Amniotic stem cell (primary cell): ENCODE data around the gene SLCO2A1.
"Not testable (repeated sequence)": the region's sequence is repeated elsewhere in the genome, so short reads cannot be mapped to it uniquely, and the experiment has no call there.

ENCODE experiments used
- DNase-seq: peaks from one replicate; lab custom pipeline; 2025; lab: John Stamatoyannopoulos, UW

Gene SLCO2A1

DNA sequence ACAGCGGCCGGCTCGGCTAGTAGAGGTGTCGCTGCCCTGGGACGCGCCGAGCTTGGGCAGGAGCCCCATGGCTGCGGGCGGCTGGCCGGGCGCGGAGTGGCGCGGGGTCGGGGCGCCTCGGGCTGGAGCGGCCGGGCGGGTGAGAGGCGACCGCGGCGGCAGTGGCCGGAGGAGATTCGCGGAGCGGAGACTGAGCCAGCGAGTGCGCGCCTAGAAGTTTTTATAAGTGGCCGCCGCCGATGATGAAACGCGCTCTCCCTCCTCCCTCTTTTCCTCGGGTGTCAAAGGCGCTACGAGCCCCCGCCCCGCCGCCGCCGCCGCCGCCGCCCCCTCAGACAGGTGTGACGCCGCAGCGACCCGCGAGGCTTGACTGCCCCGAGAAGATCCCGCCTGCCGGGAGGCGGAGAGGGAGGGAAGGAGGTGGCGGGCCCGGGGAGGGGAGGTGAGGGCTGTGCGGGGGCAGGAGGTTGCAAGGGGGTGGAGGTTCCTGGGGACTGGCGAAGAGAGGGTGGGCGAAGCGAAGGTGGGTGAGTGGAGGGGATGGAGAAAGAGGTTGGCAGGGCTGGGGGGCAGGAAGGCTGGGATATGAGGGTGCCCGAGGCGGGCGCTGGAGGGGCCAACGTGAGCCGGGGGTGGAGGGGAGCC, at the start of gene SLCO2A1:
TSS of gene SLCO2A1 (minus strand) at position 192 of the 645 bp plus-strand sequence. CDS start at position 69, 123 bp downstream.
- no peak for DNase-seq

DNA sequence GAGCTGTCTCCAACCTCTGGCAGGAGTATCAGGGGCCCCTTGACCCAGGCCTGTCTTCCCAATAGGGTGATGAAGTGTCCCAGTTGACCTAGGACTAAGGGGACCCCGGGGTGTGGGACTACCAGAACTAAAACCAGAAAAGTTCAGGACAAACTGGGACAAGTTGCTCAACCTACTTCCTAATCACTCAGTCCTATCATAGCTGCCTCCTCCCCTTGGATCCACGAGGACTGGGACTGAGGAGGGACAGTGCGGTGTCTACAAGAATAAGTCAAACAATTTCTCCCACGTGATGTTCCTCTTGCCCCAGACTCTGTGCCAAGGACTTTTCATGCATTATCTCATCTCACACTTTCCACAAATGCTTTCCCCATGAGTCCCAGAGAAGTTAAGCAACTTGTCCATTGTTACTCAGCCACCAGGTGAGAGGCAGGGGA, 49.4 kb upstream of the SLCO2A1 start:
- no peak for DNase-seq

DNA sequence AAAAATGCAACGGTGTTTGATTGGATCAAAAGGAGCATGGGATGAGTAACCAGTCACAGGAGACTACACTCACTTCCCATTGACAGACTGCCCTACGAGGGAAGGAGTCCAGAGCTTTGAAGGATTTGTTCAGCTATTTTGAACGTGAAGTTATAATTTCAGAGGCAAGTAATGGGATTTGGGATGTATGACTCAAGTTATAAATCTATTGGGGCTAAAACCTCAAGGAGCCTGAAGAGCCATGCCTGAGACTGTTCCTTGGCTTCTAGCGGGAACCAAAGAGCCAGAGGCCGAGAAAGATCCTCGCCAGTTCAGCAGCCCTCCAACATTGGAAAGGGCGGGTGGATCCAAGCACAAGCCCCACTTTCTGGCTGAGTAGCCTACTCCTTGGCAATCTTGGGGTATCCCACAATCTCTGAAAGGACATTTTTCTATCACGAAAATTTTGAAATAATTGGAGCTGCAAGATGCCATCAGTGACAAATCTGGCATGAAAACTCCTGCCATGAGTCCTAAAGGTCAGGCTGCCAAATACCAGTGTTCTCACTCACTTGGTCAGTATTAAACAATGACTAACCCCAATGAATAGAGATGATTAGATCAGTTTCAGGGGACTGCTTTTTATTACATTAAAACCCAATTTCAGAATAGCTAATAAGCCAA, 48.6 kb upstream of the SLCO2A1 start:
- DNase-seq: no peak

DNA sequence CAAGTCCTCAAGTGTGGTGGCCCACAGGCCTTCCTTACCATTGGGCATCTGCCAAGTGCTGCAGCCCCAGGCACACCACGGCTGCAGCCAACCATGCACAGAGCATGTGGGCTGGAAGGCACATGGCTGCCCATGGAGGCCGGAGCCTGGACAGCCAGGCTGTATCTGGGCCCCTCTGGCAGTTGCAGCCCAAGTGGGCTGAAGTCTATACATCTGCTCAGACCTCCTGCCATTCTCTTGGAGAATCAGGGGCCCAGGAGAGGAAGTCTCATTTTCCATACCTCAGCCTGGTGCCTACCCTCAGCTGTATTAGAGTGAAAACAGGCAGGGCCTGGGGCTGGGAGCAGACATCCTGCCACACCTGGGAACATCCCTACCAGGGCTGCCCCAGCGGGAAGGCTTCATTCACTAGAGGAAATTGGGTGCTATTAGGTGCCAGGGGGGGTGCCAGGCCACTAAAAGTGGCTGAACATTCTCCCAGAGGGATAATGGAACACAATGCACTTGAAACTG, 48.0 kb upstream of the SLCO2A1 start:
- DNase-seq: no peak

DNA sequence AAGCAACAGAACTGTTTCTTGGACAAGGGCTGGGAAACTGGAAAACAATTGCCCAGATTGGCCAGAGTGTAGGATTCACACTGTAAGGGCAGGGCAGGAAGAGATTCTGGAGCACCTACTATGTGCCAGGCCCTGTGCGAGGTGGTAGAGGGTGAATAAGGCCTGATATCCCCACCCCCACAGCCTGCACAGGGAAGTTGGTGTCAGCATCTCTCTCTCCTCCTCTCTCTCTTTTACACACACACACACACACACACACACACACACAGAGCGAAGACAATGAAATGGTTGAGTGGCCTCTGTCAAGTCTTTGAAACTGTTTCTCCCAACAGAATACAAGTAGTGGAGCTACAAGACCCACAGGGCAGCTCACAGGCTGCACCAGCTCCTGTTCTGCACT, 47.1 kb upstream of the SLCO2A1 start:
- no peak for DNase-seq

DNA sequence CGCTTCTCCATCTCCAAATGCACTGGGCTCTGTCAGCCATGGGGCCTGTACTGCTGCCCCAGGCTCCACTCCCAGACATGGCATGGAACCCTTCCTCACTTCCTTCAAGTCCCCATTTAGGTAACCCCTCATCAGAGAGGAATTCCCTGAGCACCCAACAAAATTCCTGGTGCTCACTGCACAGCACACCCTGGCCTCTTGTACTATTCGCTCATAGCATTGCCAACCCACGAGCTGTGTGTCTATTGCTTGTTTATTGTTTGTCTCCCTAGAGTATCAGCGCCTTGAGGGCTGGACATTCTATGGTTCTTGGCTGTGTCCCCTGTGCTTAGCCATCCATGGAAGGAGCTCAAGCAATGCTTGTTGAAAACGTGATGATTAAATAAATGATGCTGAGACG, 46.1 kb upstream of the SLCO2A1 start:
- no peak for DNase-seq

DNA sequence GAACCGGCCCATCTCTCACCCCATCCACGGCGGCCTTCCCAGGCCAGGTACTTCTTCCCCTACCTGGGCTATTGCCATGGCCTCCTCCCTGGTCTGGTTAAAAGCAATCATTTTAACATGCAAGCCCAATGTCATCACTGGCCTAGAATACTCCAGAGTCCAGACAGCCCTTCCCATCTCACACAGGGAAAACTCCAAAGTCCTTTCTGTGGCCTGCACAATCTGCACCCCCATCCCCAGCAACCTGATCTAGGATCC, 45.8 kb upstream of the SLCO2A1 start:
- no peak for DNase-seq

DNA sequence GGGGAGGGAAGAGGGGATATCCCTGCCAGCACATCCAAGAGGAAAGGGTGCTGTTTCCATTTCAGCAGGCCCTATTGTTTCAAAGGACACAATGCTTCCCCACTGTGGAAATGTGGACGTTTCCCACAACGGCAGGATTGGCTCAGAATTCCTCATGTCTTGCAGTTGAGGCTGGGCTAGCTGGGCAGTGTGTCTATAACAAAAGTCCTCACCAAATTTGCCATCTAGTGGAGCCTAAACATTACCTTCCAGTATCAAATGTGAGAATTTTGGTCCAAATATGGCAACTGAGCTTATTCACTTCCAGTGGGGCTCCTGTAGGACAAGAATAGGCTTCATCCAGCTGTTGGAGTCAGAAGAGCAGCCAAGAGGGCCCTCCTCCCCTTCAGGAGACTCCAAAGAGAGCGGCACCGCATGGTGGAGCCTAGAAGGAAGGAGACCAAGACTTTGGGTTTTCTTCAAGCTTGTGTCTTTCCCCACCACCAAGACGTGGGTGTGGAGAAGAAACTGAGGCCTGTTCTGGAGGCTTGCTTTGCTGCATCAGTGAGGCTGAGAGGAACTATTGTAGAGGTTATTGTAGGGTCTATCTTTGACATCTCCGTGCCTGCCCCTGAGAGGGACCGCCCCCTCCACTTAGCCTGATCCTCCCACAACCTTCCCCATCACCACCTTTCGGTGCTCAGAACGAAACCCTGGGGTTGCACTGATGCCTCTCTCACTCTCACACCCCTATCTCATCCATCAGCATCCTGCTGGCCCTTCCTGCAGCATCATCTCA, 45.3 kb upstream of the SLCO2A1 start:
- DNase-seq: no peak

DNA sequence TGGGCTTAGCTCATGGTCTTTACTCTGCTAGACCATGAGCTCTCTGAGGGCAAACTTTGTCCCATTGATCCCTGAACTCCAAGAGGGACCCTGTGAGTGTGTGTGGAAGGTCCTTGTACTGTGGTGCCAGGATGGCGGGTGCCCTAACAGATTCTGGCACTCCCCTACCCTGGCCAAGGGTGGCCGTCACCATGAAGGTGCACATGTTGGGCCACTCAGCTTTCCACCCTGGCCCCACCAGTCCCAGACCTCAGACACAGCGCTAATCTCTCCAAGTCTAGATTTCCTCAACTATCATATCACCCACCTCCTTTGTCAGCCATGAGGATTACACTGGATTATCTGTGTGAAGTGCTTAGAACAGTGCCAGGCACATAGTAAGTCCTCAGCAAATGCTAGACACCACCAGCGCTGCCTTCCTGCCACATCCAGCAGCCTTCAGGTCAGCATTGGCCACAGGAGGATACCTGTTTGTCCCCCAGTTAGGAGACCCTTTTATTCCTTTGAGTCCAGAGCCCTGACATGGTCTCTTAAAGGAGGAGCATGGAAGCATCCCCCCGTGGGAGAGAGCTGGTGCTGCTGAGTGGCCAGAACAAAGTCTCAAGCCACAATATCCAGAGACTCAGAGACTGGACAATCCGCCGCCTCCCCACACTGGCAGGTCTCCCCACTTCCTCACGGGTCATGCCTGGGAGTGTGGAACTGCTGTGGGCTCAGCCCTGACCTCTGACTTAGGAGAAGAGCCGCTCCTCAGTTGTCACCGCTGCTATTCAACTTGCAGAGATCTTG, 44.5 kb upstream of the SLCO2A1 start:
- DNase-seq: no peak

DNA sequence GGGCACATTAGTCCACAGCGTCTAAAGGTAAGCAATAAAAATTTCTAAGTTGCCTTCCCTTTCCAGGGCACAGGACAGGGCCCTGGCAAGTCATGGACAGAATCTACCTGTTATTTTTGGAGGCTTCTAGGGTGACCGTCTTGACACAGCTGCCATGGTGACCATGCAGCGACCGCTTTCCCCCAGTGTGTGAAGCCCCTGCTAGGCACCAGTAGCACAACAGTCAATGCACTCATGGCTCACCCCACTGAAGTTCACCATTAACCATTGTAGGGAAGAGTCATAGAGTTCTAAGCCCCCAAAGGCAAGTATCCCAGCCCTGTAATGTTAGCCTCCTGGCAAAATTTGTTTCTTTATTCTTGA, 43.8 kb upstream of the SLCO2A1 start:
- DNase-seq: no peak

DNA sequence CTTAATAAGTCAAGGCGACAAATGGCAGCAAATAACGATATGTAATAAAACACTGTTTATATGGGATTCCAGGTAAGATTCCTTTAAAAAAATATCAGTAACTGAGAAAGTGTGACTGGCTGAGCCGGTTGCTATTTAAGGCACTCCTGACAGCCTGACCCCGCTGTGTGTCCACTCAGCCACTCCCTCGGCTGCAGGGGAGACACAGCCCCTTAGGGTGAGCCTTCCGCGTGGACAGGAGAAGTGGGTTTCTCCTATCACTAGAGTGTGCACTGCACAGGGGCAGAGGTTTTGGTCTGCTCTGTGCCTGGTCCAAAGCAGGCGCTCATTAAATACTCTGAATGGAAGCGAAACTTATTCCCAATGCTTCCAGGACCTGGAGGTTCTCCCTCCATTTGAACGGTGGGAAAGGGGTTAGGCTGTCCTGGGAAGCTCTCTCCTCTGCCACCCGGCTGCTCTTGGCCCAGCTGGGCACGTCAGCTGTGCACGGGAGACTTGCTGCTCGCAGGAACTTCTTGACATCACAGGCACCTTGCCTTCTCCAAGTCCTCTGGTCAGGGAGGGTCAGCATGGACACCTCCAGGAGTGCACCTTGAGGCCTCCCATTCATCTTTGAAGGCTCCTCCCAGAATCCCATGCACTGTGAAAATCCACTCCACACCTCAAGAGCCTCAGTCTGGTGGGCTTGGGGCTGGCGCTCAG, 43.3 kb upstream of the SLCO2A1 start:
- DNase-seq: no peak

DNA sequence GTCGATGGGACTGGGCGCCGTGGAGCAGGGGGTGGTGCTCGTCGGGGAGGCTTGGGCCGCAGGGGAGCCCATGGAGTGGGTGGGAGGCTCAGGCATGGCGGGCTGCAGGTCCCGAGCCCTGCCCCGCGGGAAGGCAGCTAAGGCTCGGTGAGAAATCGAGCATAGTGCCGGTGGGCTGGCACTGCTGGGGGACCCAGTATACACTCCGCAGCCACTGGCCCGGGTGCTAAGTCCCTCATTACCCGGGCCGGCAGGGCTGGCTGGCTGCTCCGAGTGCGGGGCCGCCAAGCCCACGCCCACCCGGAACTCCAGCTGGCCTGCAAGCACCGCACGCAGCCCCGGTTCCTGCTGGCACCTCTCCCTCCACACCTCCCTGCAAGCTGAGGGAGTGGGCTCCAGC, 40.6 kb upstream of the SLCO2A1 start:
- DNase-seq: not testable (repeated sequence)

DNA sequence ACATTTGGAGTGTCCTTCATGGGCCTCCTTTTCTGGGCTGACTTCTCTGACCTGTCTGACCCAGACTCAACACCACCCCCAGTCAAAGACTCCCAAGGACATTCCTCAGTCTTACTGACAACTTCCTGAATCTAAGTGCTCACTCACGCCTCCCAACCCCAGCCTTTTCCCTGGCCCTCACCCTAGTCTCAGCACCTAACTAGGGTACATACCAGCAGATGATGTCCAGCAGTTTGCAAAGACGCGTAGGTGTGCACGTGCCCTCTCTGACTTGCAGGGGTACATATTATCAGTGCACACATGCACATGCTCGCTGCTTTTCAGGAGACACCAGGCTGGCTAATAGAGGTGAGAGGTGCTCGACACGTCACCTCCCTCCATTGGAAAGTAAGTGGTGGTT, 38.7 kb upstream of the SLCO2A1 start:
- no peak for DNase-seq

DNA sequence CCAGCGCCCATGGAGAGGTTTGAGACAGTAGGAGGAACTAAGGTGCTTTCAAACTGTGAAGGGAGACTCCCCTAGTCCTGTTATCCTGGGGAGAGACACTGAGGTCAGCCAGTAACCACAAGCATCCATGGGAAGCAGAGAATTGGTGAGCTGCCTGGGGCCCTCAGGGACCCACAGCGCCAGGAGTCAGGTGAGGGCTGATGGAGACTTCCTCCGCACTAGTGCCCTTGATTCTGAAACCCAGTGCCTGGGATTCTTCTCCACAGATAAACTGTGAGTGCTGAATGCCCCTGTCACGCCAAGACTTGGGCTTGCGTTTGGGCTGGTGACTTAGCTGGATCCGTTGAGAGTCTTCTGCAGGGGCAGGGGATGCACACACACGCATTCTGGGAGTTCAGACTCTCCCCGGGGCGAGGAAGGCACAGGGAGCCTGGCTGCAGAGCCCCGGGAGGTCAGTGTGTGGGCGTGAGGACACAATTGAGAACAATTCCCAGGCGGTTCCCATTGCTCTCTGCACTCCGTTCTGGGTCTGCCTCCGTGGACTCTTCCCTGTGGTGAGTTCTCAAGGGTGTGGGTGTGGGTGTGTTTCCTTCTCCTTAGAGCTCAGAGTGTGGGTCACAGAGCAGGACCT, 37.9 kb upstream of the SLCO2A1 start:
- DNase-seq: no peak

DNA sequence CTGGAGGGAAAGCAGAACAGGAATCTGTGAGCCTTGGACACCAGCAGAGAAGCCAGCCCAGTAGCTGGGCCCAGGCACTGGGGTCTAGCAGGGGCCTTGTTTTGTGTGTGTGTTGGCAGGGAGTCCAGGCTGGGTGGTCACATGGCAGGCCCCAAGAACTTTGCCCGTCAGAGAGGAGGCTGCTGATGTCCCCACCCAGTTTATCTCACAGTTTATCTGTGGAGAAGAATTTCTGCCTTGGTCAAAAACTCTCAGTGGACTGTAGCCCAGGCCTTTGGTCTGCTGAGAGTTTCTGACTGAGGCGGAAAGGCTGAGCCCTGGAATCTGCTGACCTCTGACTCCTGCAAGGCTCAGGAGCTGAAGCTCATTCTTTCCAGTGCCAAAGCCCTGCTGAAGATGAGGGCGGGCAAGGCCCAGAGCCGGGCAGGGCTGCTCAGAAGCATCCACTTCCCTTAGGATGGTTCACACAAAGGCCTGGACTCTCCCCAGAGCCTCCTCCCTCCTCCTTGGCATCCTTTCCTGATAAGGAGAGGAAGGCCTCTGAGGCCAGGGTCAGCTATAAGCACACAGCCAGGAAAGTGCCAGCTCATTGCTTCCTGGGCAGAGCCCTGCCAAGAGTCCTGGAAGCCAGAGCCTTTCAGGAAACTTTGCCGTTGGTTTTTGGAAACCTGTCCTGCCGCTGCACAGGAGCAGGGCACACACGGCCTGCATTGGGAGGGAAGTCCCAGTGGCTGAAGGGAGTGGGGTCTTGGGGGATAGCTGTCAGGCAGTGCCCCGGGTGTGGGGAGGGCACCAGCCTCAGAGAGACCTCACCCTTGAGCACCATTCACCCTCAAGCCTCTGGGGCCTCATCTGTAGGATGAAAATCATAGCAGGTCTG, 37.2 kb upstream of the SLCO2A1 start:
- DNase-seq: no peak

DNA sequence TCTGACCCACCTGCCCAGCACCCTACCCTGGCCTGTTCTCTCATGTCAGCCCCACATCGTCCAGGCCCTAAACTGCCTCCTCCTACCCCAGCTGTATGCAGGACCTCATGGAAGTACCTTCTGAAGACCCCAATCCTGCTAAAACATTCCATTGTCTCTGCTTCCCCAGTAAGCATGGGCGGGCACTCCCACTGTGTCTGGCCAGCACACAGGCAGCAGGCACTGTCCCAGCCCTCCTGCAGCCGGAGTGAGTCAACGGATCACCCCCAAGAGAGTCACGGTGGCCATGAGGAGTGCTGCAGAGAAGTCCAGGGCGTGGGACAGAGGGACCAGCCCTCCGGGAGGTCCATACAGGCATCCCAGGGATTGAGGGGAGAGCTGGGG, 36.4 kb upstream of the SLCO2A1 start:
- DNase-seq: no peak

DNA sequence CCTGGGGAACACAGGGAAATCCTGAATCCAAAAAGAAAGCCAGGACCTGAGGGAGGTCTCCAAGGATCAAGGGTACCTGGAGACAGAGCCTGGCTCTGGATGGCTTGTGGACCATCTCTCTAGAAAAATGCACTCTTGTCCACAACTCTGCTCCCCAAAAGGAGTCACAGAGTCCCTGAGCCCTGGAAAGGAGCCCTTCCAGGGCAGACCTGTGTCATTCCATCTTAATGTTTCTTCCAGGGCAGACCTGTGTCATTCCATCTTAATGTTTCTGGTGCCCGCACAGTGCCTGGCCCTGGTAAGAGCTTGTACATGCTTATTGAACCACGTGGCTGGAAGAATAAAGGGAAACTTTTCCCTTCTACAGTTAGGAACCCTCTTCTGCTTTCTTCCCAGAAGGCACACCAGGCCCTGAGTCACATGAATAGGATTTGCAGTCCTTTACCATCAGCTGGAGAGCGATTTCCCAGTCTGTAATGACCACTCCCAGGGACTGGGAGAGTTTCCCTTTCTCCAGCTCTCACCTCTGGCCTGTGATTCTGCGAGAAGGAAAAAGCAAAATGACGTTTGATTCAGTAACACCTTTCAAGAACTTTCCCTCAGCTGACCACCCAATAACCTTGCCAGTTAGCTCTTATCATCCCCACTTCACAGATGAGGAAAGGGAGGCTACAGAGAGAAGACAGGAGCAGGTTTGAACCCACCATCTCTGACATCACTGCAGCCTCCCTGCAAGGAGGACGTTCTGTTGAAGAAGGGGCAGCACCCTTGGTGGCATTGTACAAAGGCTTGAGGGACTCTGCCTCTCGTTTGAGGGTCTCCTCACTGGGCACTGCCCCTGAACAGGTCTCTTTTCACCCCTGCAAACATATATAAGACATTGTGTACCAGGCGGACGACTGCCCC, 35.8 kb upstream of the SLCO2A1 start:
- DNase-seq: no peak

DNA sequence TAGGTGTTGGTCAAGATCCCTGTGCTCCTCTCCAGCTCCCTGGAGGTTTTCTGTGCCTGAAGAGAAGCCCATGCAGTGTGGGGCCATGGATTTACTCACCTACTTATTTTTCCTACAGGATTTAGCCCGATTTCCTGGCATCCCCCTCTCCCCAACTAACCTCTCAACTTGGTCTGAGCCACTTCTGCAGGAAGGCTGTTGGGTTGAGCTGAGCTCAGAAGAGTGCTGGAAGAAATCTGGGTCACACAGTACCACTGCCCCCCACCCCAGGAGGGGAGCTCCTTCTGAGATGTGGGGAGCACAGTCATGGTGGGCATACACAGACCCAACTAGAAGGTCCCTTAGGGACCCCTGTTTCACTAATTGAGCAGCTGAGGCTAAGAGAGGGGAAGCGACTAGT, 34.4 kb upstream of the SLCO2A1 start:
- DNase-seq: no peak

DNA sequence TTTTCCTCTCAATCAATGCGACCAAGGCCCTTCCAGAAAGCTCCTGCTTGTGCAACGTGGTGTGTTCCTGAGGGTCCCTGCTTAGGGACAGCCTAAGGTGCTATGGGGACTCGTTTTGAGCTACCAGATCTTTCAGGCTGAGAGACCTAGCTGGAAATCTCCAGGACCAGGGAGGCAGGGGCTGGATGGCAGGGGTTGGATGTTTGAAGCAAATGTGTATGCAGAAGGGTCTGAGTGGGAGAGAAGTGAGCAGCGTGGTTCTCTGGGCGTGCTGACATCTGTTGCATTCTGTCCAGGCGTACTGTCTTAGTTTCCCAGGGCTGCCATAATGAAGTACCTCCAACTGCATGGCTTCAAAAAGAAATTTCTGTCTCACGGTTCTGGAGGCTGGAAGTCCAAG, 31.7 kb upstream of the SLCO2A1 start:
- DNase-seq: no peak
